ENCODE results near the gene CCDC47.

DNA sequence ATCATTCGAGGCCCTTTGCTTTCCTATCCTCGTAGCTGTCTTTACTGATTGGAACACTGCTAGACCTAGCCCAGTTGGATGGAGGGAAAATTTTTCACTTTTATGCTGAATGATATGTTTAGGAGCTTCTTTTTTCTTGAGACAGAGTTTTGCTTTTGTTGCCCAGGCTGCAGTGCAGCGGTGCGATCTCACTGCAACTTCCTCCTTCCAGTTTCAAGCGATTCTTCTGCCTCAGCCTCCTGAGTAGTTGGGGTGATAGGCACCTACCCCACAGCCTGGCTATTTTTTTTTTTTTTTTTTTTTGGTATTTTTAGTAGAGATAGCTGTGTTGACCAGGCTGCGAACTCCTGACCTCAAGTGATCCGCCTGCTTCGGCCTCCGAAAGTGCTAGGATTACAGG is 36.6 kb upstream of the CCDC47 start:
- TF ChIP-seq CTCF (conservative IDR thresholded peaks at IDR 0.05; ENCODE audit: low read depth, low read length) = no peak
- TF ChIP-seq EZH2 (IDR thresholded peaks at IDR 0.05; ENCODE audit: low read length, unreplicated experiment) = no peak
